22Rv1 (cell line): Measurements from ENCODE around the gene GH1.
A peak's percentile ranks its signal among the peaks of the same experiment; 100 is the strongest.

Source experiments
- H3K27ac ChIP-seq: fragments of 450-650 bp; 2 replicates; pipeline ENCODE4 v1.5.1; 2017
- CTCF ChIP-seq: fragments of 450-650 bp; IDR thresholded peaks from 2 replicates; pipeline ENCODE4 v1.5.1; 2017; ENCODE audit warnings: mild to moderate bottlenecking
- ZFX ChIP-seq: fragments of 450-650 bp; IDR thresholded peaks from 2 replicates; pipeline ENCODE4 v1.6.1; 2017; ENCODE audit warnings: antibody characterized with exemption, borderline replicate concordance

GH1 gene

GRCh38 chr17:63949576-63950250, 31.1 kb upstream of the GH1 start:
- TF ChIP-seq ZFX (no peak), CTCF (no peak)
- no peak overlapping the region for H3K27ac ChIP-seq

GRCh38 chr17:63948521-63948920, 29.9 kb upstream of the GH1 start:
- no peak for TF ChIP-seq ZFX
- no peak for TF ChIP-seq CTCF
- no peak overlapping the region for H3K27ac ChIP-seq

DNA sequence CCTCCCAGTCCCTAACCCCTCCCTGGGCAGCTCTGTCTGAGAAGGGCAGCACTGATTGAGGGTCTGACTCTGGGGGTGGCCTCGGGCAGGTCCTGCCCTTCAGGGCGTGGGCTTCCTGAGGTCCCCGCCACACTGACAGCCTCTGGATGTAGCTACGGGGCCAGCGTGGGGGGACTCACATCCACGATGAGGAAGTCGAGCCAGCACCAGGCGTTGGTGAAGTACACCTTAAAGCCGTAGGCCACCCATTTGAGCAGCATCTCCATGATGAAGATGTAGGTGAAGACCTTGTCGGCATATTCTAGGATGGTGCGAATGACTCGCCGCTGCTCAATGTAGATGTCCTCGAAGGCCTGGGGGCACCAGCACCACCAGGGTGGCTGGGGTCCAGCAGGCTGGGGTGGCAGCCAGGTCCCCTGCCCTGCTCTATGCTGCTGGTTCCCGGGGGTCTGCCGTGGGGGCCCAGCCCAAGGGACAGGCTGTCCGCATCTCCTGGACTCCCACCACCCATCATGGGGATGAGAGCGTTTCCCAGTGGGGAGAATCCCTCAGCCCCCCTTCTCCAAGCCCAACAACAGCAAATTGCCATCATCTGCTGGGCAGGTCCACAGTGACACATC, 29.2 kb upstream of the GH1 start:
- H3K27ac ChIP-seq: no peak overlapping the region
- TF ChIP-seq ZFX (no peak), CTCF (no peak)

DNA sequence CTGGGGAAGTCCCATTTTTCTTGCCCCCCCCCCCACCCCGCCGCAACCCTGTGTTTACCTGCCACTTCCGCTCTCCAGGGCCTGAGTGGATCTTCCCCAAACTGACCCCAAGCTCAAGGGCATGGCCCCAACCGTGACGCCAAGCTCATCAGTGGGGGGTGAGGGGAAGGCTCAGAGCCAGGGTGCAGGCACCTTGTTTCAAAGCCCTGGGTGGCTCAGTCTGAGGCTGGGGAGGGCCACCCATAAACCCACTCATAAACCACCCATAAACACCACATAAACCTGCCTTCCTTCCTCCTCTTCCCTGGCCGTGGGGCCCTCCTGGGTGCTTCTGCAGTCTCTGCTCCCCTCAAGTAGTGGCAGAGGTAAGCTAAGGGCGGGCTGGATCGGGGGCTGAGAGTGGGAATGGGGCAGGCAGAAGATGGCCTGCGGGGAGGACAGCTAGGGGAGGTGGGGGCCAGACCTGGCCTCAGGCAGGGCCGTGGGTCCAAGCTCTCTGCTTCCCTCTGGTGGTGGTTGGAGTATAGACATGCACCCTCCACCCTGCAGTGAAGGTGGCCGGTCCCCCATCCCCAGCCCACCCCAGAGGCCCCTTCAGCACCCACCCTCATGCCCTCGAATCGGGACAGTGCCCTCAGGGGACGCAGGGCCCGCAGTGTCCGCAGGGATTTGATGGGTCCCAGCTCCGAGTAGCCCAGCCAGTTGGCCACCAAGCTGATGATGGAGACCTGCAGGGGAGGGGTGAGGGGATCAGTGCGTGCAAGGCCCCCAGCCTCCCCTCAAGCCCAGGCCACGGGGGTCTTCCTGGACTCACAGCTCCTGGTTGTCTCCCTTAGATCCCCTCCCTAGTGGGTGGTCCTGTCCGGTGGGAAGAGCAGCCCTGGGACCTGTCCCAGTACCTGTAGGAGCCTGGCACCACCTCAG, 28.1 kb upstream of the GH1 start:
- TF ChIP-seq CTCF (peak; percentile 81), ZFX (no peak)
- no peak overlapping the region for H3K27ac ChIP-seq

DNA sequence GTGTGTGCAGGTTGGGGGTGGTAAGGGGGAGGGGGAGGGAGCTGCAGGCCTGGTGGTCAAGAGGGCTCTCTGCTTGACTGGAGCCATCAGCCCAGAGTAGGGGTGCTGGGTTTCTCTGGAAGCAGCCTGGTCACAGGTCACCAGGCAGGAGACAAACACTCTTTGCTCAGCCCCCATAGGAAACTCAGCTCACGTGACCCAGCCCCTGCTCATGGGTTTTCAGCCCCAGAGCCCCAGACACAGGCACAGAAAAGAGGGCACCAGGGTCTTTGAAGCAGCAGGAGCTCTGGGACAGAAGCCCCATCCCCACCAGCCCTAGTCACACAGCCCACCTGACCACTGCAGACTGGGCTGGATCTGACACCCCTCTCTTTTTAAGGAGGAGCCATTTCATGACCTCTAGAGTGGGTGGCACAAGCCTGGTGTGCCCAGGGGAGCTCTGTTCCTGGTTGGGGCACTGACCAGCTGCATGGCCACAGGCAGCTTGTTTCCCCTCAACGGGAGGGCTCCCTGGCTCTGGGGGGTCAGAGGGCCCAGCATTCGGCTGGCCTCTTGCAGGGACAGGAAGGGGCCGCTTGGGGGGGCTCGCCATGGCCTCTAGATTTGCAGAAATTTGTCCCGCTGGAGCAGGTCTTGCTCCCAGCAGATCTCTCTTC, 27.3 kb upstream of the GH1 start:
- no peak overlapping the region for H3K27ac ChIP-seq
- no peak for TF ChIP-seq ZFX
- no peak for TF ChIP-seq CTCF

DNA sequence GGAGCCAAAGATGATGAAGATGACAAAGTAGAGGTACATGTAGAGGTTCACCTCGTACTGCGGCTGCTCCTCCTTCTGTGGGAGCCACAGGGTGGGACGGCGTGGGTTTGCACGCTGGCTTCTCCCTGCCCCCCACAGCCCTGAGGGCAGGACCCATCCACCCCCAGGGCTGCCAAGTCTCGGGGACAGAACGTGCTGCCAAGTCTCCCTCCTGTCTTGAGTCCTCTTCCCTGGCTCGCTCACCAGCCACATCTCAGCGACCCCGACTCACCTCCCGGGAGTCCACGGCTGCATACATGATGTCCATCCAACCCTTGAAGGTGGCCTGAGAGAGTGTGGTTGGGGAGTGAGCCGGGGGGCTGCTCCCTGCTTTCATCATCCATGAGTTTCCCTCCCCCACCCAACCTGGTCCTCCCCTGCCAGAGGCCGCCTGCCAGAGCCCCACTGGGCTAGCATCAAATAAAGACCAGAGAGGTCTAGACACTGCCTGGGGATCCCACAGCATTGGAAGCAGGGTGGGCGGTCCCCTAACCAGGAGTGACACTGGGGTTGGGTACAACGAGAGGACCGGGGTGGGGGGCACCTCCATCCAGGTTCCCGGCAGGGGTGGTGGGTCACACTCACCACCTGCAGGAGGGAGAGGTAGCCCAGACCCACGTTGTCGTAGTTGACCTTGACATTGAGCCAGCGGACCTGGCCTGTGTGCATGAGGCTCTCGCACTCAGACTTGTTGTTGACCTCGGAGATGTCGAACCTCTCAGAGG, 26.3 kb upstream of the GH1 start:
- H3K27ac ChIP-seq: no peak overlapping the region
- TF ChIP-seq ZFX (no peak), CTCF (no peak)
